IMR-90 (cell line): ENCODE data around the gene RAB15. TPM values are rescaled to one million over a fixed set of nuclear protein-coding genes. Genes with fewer than 3 reads are reported as not detected.

Source experiments
- ATAC-seq: fragments of 200-7000 bp; cut with Tn5 transposase; 2 replicates; pipeline ENCODE4 v1.9.1; 2020; ENCODE audit warnings: low read depth, mild to moderate bottlenecking, moderate library complexity
- BruUV-seq: library from RNA; stranded (reverse); fragments of 400-500 nt; replicated peaks from 2 replicates; lab custom pipeline; 2021; lab: Mats Ljungman, UMichigan
- CTCF ChIA-PET: fragments of 300-600 bp; formaldehyde crosslinking; extraction: SDS; loops from one replicate; lab custom pipeline; 2021; ENCODE audit warnings: antibody characterized with exemption; lab: Yijun Ruan, JAX
- POLR2A ChIA-PET: fragments of 300-600 bp; sonication (Branson Sonifier 250); formaldehyde crosslinking; loops from one replicate; lab custom pipeline; 2022; ENCODE audit warnings: antibody characterized with exemption; ENCODE audit not compliant: unreplicated experiment; lab: Charles Lee
- DNase-seq: peaks from one replicate; pipeline ENCODE4 v3.0.0; 2013
- H2AFZ ChIP-seq: replicated peaks from 2 replicates; pipeline ENCODE3; 2013; ENCODE audit warnings: low read length, mild to moderate bottlenecking; ENCODE audit not compliant: poor library complexity
- H2AK5ac ChIP-seq: 2 replicates; pipeline ENCODE4 v1.6.1; 2013; ENCODE audit warnings: low read depth, low read length, inconsistent platforms
- H2AK9ac ChIP-seq: replicated peaks from 2 replicates; pipeline ENCODE3; 2013; ENCODE audit warnings: mild to moderate bottlenecking, low read depth, low read length, moderate library complexity; ENCODE audit not compliant: poor library complexity
- H2BK120ac ChIP-seq: 2 replicates; pipeline ENCODE4 v1.6.1; 2013; ENCODE audit warnings: low read depth, low read length, inconsistent platforms
- H2BK15ac ChIP-seq: 3 replicates; pipeline ENCODE4 v1.6.1; 2013; ENCODE audit warnings: low read depth, low read length, inconsistent platforms
- H2BK20ac ChIP-seq: 2 replicates; pipeline ENCODE4 v1.6.1; 2013; ENCODE audit warnings: low read depth, mild to moderate bottlenecking, inconsistent platforms, low read length, moderate library complexity
- H2BK5ac ChIP-seq: 2 replicates; pipeline ENCODE4 v1.6.1; 2013; ENCODE audit warnings: mild to moderate bottlenecking, low read depth, low read length, inconsistent platforms; ENCODE audit not compliant: poor library complexity, severe bottlenecking
- H3K14ac ChIP-seq: replicated peaks from 2 replicates; pipeline ENCODE4 v1.6.1; 2013; ENCODE audit warnings: low read depth, low read length, inconsistent platforms
- H3K18ac ChIP-seq: 2 replicates; pipeline ENCODE4 v1.6.1; 2013; ENCODE audit warnings: low read depth, low read length, control low read depth
- H3K23ac ChIP-seq: 2 replicates; pipeline ENCODE4 v1.6.1; 2013; ENCODE audit warnings: low read depth, low read length, inconsistent platforms
- H3K27ac ChIP-seq: 2 replicates; pipeline ENCODE4 v1.5.1; 2013; ENCODE audit warnings: mild to moderate bottlenecking, control low read depth, low read length; ENCODE audit not compliant: insufficient read depth
- H3K27me3 ChIP-seq: 2 replicates; pipeline ENCODE4 v1.6.1; 2013; ENCODE audit warnings: low read length; ENCODE audit not compliant: control insufficient read depth, insufficient read depth
- H3K36me3 ChIP-seq: 2 replicates; pipeline ENCODE4 v1.6.1; 2013; ENCODE audit warnings: low read length, mixed read lengths; ENCODE audit not compliant: control insufficient read depth, insufficient read depth
- H3K4ac ChIP-seq: 2 replicates; pipeline ENCODE4 v1.6.1; 2013; ENCODE audit warnings: low read depth, low read length, inconsistent platforms
- H3K4me1 ChIP-seq: 2 replicates; pipeline ENCODE4 v1.6.1; 2013; ENCODE audit warnings: low read length, mixed read lengths; ENCODE audit not compliant: control insufficient read depth, insufficient read depth
- H3K4me2 ChIP-seq: 2 replicates; pipeline ENCODE4 v1.6.1; 2013; ENCODE audit warnings: low read depth, mild to moderate bottlenecking, control low read depth, low read length, moderate library complexity
- H3K4me3 ChIP-seq: 2 replicates; pipeline ENCODE4 v1.5.1; 2013; ENCODE audit warnings: low read depth, mild to moderate bottlenecking, control low read depth, low read length, moderate library complexity; ENCODE audit not compliant: insufficient read depth
- H3K56ac ChIP-seq: 2 replicates; pipeline ENCODE4 v1.6.1; 2013; ENCODE audit warnings: low read length, inconsistent platforms; ENCODE audit not compliant: insufficient read depth; ENCODE audit errors: extremely low read depth
- H3K79me1 ChIP-seq, 2 experiments: 2 replicates each; pipeline ENCODE4 v1.6.1; 2013; ENCODE audit warnings: low read length in 2 of 2, inconsistent platforms in 1 of 2, low read depth in 1 of 2
- H3K9ac ChIP-seq: 2 replicates; pipeline ENCODE4 v1.6.1; 2013; ENCODE audit warnings: low read depth, low read length, control low read depth
- H3K9me1 ChIP-seq: 2 replicates; pipeline ENCODE4 v1.6.1; 2013; ENCODE audit warnings: low read length, inconsistent platforms; ENCODE audit not compliant: insufficient read depth
- H3K9me3 ChIP-seq: 2 replicates; pipeline ENCODE4 v1.6.1; 2013; ENCODE audit warnings: low read length; ENCODE audit not compliant: control insufficient read depth, insufficient read depth
- H4K20me1 ChIP-seq: 2 replicates; pipeline ENCODE4 v1.6.1; 2013; ENCODE audit warnings: low read length, inconsistent platforms; ENCODE audit not compliant: insufficient read depth
- H4K5ac ChIP-seq: 2 replicates; pipeline ENCODE4 v1.6.1; 2013; ENCODE audit warnings: mild to moderate bottlenecking, low read depth, low read length, control low read depth
- H4K8ac ChIP-seq, 2 experiments: 2 replicates each; pipeline ENCODE4 v1.6.1; 2013; ENCODE audit warnings: low read depth in 2 of 2, low read length in 2 of 2, control low read depth in 1 of 2, inconsistent platforms in 1 of 2
- H4K91ac ChIP-seq: 2 replicates; pipeline ENCODE4 v1.6.1; 2013; ENCODE audit warnings: low read depth, low read length, inconsistent platforms; ENCODE audit not compliant: insufficient read depth
- BHLHE40 ChIP-seq: fragments of 150-350 bp; IDR thresholded peaks from 2 replicates; pipeline ENCODE4 v1.6.1; 2016; ENCODE audit warnings: mild to moderate bottlenecking, low read depth, low read length
- FOS ChIP-seq: fragments of 150-350 bp; IDR thresholded peaks from 2 replicates; pipeline ENCODE4 v1.6.1; 2016; ENCODE audit warnings: low read depth, low read length
- MAZ ChIP-seq: IDR thresholded peaks from 2 replicates; pipeline ENCODE4 v1.6.1; 2012; ENCODE audit warnings: low read depth, mild to moderate bottlenecking, low read length, improper control_type of control experiment, moderate library complexity, borderline replicate concordance
- MXI1 ChIP-seq: IDR thresholded peaks from 2 replicates; pipeline ENCODE4 v1.6.1; 2012; ENCODE audit warnings: low read depth, mild to moderate bottlenecking, low read length, moderate library complexity, borderline replicate concordance
- NFE2L2 ChIP-seq: fragments of 150-350 bp; IDR thresholded peaks from 2 replicates; pipeline ENCODE4 v1.6.1; 2016; ENCODE audit warnings: low read depth, mild to moderate bottlenecking, low read length
- POLR2A ChIP-seq: IDR thresholded peaks from 2 replicates; pipeline ENCODE4 v1.6.1; 2012; ENCODE audit warnings: mild to moderate bottlenecking, low read depth, low read length
- RAD21 ChIP-seq: IDR thresholded peaks from 2 replicates; pipeline ENCODE4 v1.6.1; 2012; ENCODE audit warnings: low read length, improper control_type of control experiment
- whole genome bisulfite sequencing, 2 experiments: methylation state at CpG; one replicate each; pipeline versions ENCODE4 v1.1.5 to v1.1.7; 2013; ENCODE audit warnings: missing lambda C conversion rate in 2 of 2; ENCODE audit not compliant: insufficient read length in 1 of 2; ENCODE audit errors: extremely low coverage in 2 of 2; 5-methylcytosine and 5-hydroxymethylcytosine counted together
- dilution Hi-C: fragments of 300-500 bp; cut with HindIII; formaldehyde crosslinking; loops from one replicate; pipeline ENCODE4 v1.14.3; 2018; ENCODE audit warnings: low sequenced_read_pairs; ENCODE audit not compliant: unreplicated experiment
- in situ Hi-C: fragments of 300-500 bp; cut with MboI; formaldehyde crosslinking; loops from 3 replicates; pipeline ENCODE4 v1.14.3; 2019; ENCODE audit warnings: low sequenced_read_pairs, inconsistent platforms, mixed read lengths
- intact Hi-C: fragments of 100-400 bp; cut with micrococcal nuclease; formaldehyde crosslinking; loops from 2 replicates; pipeline ENCODE4 v1.10.0; 2022
- polyA plus RNA-seq, 3 experiments: library from polyadenylated mRNA; depleted of rRNA; stranded (reverse); fragments of >200 nt; gene quantifications; 2 replicates each; pipeline ENCODE4 v1.2.3, GENCODE V29; 2012; ENCODE audit warnings: low replicate concordance in 1 of 3
- total RNA-seq: library from RNA; depleted of rRNA; stranded (reverse); fragments of >200 nt; gene quantifications from 2 replicates; pipeline ENCODE4 v1.2.3, GENCODE V29; 2012

The RAB15 gene
- total and polyA plus RNA-seq, 2 of the 4 experiments (the other 2 are of a cell fraction) = 3.4 to 7.8 TPM

DNA sequence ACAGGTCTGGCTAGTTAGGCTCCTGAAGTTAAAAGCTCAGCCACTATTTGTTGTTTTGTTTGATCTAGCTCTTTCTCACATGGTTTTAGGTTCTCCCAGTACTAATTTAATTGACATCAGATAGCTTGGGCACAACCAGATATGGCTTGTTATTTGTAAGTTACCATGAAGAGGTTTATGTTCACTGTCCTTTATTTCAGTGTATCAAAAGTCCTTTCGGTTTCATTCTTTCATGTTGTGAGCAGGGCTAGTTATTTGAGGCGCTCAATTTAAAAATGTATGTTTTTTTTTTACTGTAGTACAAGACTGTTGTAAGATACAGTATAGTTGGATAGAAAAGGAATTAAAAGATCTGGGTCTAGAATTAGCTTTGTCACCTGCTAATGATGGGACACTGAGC lies 36.6 kb downstream of the RAB15 start:
- H3K14ac ChIP-seq = no peak overlapping the region
- H3K27me3 ChIP-seq = no peaks in the 10 kb centered on the region
- no peak overlapping the region for H2BK20ac ChIP-seq
- no peak overlapping the region for H3K4ac ChIP-seq
- BruUV-seq = no TSS peak
- H2BK5ac ChIP-seq = no peak overlapping the region
- no peak overlapping the region for H3K9ac ChIP-seq
- H3K56ac ChIP-seq = no peak overlapping the region
- no peak overlapping the region for H2BK15ac ChIP-seq
- H2AFZ ChIP-seq = no peak overlapping the region
- no peak overlapping the region for H4K8ac ChIP-seq
- no peak overlapping the region for H3K4me2 ChIP-seq
- H3K9me1 ChIP-seq = peaks cover 4% of the 10 kb centered on the region; the same call in 1 of the 2 replicates
- H4K20me1 ChIP-seq = no peaks in the 10 kb centered on the region; the same call in 1 of the 2 replicates
- H3K79me1 ChIP-seq = peaks cover 0 to 7% of the 10 kb centered on the region in 2 experiments; a peak in 3 of 4 replicates
- peaks cover 7% of the 10 kb centered on the region for H3K36me3 ChIP-seq
- ChIA-PET CTCF (interaction anchor here (1.1 kb wide), 1 partner anchor 25 kb away, joined by 3 read pairs; no protein-coding TSS in a partner anchor), POLR2A (no interaction called here)
- no peak overlapping the region for H3K4me3 ChIP-seq
- H3K9me3 ChIP-seq = no peaks in the 10 kb centered on the region
- ATAC-seq (no peak), DNase-seq (no peak)
- WGBS, 2 experiments = no CpG with 5 or more reads among the region's 2 CpGs
- no peak overlapping the region for H3K27ac ChIP-seq
- dilution Hi-C loops (no loop called here), intact Hi-C loops (no loop called here), in situ Hi-C loops (no loop called here)
- H4K5ac ChIP-seq = no peak overlapping the region
- H2BK120ac ChIP-seq = no peak overlapping the region
- H3K4me1 ChIP-seq = no peaks in the 10 kb centered on the region
- no peak overlapping the region; the same call in 1 of the 2 replicates for H3K23ac ChIP-seq
- TF ChIP-seq MAZ (no peak), BHLHE40 (no peak), NFE2L2 (no peak), FOS (no peak), RAD21 (no peak), POLR2A (no peak), MXI1 (no peak)
- no peak overlapping the region for H2AK5ac ChIP-seq
- no peak overlapping the region for H3K18ac ChIP-seq
- H4K91ac ChIP-seq = no peak overlapping the region
- no peak overlapping the region for H2AK9ac ChIP-seq
